HepG2 (cell line): ENCODE data around the gene PTPN18. TPM values are rescaled to one million over a fixed set of nuclear protein-coding genes. Genes with fewer than 3 reads are reported as not detected.

Experiments used
- ATF5 ChIP-seq: sonication (generic); formaldehyde crosslinking; IDR thresholded peaks from 2 replicates; pipeline ENCODE4 v1.4.0; 2020; ENCODE audit warnings: mild to moderate bottlenecking, low read depth, missing genetic modification reagents
- CEBPZ ChIP-seq: IDR thresholded peaks from 2 replicates; pipeline ENCODE4 v1.6.1; 2012; ENCODE audit warnings: low read length, improper control_type of control experiment
- GMEB1 ChIP-seq: sonication (generic); formaldehyde crosslinking; IDR thresholded peaks from 2 replicates; pipeline ENCODE4 v1.5.1; 2020; ENCODE audit warnings: missing genetic modification reagents, mild to moderate bottlenecking, borderline replicate concordance
- HINFP ChIP-seq: sonication (generic); formaldehyde crosslinking; IDR thresholded peaks from 2 replicates; pipeline ENCODE4 v1.4.0; 2020; ENCODE audit warnings: low read depth, mild to moderate bottlenecking, missing genetic modification reagents
- HMGA1 ChIP-seq: sonication (generic); formaldehyde crosslinking; conservative IDR thresholded peaks from 2 replicates; pipeline ENCODE4 v1.4.0; 2020; ENCODE audit warnings: missing genetic modification reagents
- KLF15 ChIP-seq: sonication (generic); formaldehyde crosslinking; IDR thresholded peaks from 2 replicates; pipeline ENCODE4 v1.8.1; 2023; ENCODE audit warnings: borderline replicate concordance, mild to moderate bottlenecking, inconsistent platforms, missing genetic modification reagents, mixed read lengths
- NR2F1 ChIP-seq, 2 experiments: fragments of 450-650 bp in 1 of 2; formaldehyde crosslinking in 1 of 2; IDR thresholded peaks; 2 replicates each; pipeline versions ENCODE4 v1.5.0 to v1.6.1; 2016 to 2020; ENCODE audit warnings: mild to moderate bottlenecking in 1 of 2, missing compliant biosample characterization in 1 of 2, missing genetic modification reagents in 1 of 2, moderate library complexity in 1 of 2
- REXO4 ChIP-seq: sonication (generic); formaldehyde crosslinking; IDR thresholded peaks from 2 replicates; pipeline ENCODE4 v1.8.0; 2022; ENCODE audit warnings: missing genetic modification reagents, mild to moderate bottlenecking, borderline replicate concordance
- SIX1 ChIP-seq: sonication (generic); formaldehyde crosslinking; IDR thresholded peaks from 2 replicates; pipeline ENCODE4 v1.4.0; 2020; ENCODE audit warnings: missing genetic modification reagents, borderline replicate concordance
- TAF1 ChIP-seq: sonication (generic); formaldehyde crosslinking; IDR thresholded peaks from 2 replicates; pipeline ENCODE4 v1.4.0; 2020; ENCODE audit warnings: missing genetic modification reagents
- TCF12 ChIP-seq, 2 experiments: fragments of 450-650 bp in 1 of 2; sonication (generic) in 1 of 2; formaldehyde crosslinking in 1 of 2; IDR thresholded peaks; 2 replicates each; pipeline versions ENCODE4 v1.6.1 to v1.8.0; 2017 to 2022; ENCODE audit warnings: antibody characterized with exemption in 1 of 2, mild to moderate bottlenecking in 1 of 2, missing genetic modification reagents in 1 of 2, moderate library complexity in 1 of 2
- ZNF264 ChIP-seq: sonication (generic); formaldehyde crosslinking; IDR thresholded peaks from 2 replicates; pipeline ENCODE4 v1.4.0; 2020; ENCODE audit warnings: missing genetic modification reagents
- ZNF354B ChIP-seq: sonication (generic); formaldehyde crosslinking; IDR thresholded peaks from 2 replicates; pipeline ENCODE4 v1.8.0; 2022; ENCODE audit warnings: mild to moderate bottlenecking, missing genetic modification reagents
- ZNF441 ChIP-seq: sonication (generic); formaldehyde crosslinking; IDR thresholded peaks from 2 replicates; pipeline ENCODE4 v1.7.0; 2021; ENCODE audit warnings: missing genetic modification reagents, borderline replicate concordance
- ZNF530 ChIP-seq: sonication (generic); formaldehyde crosslinking; IDR thresholded peaks from 2 replicates; pipeline ENCODE4 v1.5.0; 2020; ENCODE audit warnings: low read depth, mild to moderate bottlenecking, missing genetic modification reagents
- ZNF644 ChIP-seq: IDR thresholded peaks from 2 replicates; pipeline ENCODE4 v1.6.1; 2016; ENCODE audit warnings: low read depth
- ZNF678 ChIP-seq: sonication (generic); formaldehyde crosslinking; IDR thresholded peaks from 2 replicates; pipeline ENCODE4 v1.4.0; 2020; ENCODE audit warnings: mild to moderate bottlenecking, missing genetic modification reagents
- ZNF891 ChIP-seq: sonication (generic); formaldehyde crosslinking; IDR thresholded peaks from 2 replicates; pipeline ENCODE4 v1.5.0; 2020; ENCODE audit warnings: mild to moderate bottlenecking, missing genetic modification reagents
- ZSCAN12 ChIP-seq: sonication (generic); formaldehyde crosslinking; IDR thresholded peaks from 2 replicates; pipeline ENCODE4 v1.9.0; 2021; ENCODE audit warnings: mild to moderate bottlenecking, missing genetic modification reagents
- polyA plus RNA-seq, 8 experiments: library from polyadenylated mRNA; depleted of rRNA in 3 of 8; stranded (reverse) in 7 of 8; unstranded in 1 of 8; fragments of >200 nt; fragmentation: Illumina TruSeq in 4 of 8; extraction: Trizol in 4 of 8; gene quantifications; 2 replicates each; pipeline versions ENCODE4 v1.2.1 to v1.2.3, GENCODE V29; 2011 to 2016; ENCODE audit warnings: low read depth in 4 of 8, missing spikeins in 1 of 8, mixed read lengths in 1 of 8; ENCODE audit not compliant: insufficient read depth in 1 of 8
- total RNA-seq, 5 experiments: library from RNA; depleted of rRNA; stranded (reverse); fragments of >200 nt; fragmentation: Illumina TruSeq; extraction: Trizol; gene quantifications; 2 replicates each; pipeline ENCODE4 v1.2.3, GENCODE V29; 2016; ENCODE audit warnings: low read depth in 1 of 5
- TF ChIP-seq, protein P1 (sequence below): fragments of 450-650 bp; IDR thresholded peaks from 2 replicates; pipeline ENCODE4 v1.6.1; 2016

The PTPN18 gene
- total and polyA plus RNA-seq, 2 of the 13 experiments (the other 11 are each of a cell fraction or from before 2014, with no cell fraction given): 14.8 to 39.6 TPM

- TF ChIP-seq ZNF441 (CRISPR knock-in tag) (no peak), ZNF678 (CRISPR knock-in tag) (0 out of 2 replicates have a peak, but pooled peaks have one; percentile 42), TAF1 (peak; percentile 62), ZNF530 (no peak), TCF12 (IDR thresholded peaks at IDR 0.05) (no peak), TCF12 (CRISPR knock-in tag; IDR thresholded peaks at IDR 0.05) (peak; percentile 84; the same call in 1 of the 2 replicates), KLF15 (0 out of 2 replicates have a peak, but pooled peaks have one; percentile 43), ZNF264 (CRISPR knock-in tag) (0 out of 2 replicates have a peak, but pooled peaks have one; percentile 57), ZNF644 (CRISPR knock-in tag) (no peak), GMEB1 (CRISPR knock-in tag) (peak; percentile 84), SIX1 (CRISPR knock-in tag) (no peak), ATF5 (CRISPR knock-in tag) (no peak), REXO4 (no peak), CEBPZ (no peak), HINFP (CRISPR knock-in tag) (peak; percentile 100), ZNF354B (CRISPR knock-in tag) (peak; percentile 40; the same call in 1 of the 2 replicates), NR2F1 (CRISPR knock-in tag; IDR thresholded peaks at IDR 0.05) (no peak), HMGA1 (CRISPR knock-in tag) (no peak), ZSCAN12 (CRISPR knock-in tag) (peak; percentile 68; the same call in 1 of the 2 replicates), ZNF891 (peak; percentile 99)
- TF ChIP-seq, protein P1, sequence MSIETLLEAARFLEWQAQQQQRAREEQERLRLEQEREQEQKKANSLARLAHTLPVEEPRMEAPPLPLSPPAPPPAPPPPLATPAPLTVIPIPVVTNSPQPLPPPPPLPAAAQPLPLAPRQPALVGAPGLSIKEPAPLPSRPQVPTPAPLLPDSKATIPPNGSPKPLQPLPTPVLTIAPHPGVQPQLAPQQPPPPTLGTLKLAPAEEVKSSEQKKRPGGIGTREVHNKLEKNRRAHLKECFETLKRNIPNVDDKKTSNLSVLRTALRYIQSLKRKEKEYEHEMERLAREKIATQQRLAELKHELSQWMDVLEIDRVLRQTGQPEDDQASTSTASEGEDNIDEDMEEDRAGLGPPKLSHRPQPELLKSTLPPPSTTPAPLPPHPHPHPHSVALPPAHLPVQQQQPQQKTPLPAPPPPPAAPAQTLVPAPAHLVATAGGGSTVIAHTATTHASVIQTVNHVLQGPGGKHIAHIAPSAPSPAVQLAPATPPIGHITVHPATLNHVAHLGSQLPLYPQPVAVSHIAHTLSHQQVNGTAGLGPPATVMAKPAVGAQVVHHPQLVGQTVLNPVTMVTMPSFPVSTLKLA: peak; percentile 86
Observed at GRCh38 chr2:130342533-130343275, 13.2 kb upstream of the PTPN18 start, which contains the start of gene IMP4 (continued).
